Hepatic stellate cell (primary cell): ENCODE data around the gene PAXIP1.
"Not testable (repeated sequence)": the region's sequence is repeated elsewhere in the genome, so short reads cannot be mapped to it uniquely, and the experiment has no call there.

Source experiments
- DNase-seq: peaks from one replicate; pipeline ENCODE4 v3.0.0; 2011; ENCODE audit warnings: low spot score

The PAXIP1 gene, protein sequence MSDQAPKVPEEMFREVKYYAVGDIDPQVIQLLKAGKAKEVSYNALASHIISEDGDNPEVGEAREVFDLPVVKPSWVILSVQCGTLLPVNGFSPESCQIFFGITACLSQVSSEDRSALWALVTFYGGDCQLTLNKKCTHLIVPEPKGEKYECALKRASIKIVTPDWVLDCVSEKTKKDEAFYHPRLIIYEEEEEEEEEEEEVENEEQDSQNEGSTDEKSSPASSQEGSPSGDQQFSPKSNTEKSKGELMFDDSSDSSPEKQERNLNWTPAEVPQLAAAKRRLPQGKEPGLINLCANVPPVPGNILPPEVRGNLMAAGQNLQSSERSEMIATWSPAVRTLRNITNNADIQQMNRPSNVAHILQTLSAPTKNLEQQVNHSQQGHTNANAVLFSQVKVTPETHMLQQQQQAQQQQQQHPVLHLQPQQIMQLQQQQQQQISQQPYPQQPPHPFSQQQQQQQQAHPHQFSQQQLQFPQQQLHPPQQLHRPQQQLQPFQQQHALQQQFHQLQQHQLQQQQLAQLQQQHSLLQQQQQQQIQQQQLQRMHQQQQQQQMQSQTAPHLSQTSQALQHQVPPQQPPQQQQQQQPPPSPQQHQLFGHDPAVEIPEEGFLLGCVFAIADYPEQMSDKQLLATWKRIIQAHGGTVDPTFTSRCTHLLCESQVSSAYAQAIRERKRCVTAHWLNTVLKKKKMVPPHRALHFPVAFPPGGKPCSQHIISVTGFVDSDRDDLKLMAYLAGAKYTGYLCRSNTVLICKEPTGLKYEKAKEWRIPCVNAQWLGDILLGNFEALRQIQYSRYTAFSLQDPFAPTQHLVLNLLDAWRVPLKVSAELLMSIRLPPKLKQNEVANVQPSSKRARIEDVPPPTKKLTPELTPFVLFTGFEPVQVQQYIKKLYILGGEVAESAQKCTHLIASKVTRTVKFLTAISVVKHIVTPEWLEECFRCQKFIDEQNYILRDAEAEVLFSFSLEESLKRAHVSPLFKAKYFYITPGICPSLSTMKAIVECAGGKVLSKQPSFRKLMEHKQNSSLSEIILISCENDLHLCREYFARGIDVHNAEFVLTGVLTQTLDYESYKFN

DNA sequence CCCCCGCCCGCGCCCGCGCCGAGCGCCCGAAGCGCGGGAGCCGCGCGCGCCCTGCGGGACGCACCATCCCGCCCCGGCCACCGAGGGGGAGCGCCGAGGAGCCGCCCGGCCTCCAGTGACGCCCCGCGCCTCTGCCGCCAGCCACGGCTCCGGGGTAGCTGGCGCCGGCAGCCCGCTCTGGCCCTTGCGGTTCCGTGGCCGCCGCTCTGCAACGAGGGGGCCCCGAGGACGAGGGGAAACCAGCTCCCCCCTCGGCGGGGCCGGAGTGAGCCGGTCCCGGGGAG lies at the start of gene PAXIP1:
TSS of gene PAXIP1 (minus strand) at position 33 of the 284 bp plus-strand sequence. CDS start 195 bp downstream, outside the sequence.
- DNase-seq = peak; percentile 56

DNA sequence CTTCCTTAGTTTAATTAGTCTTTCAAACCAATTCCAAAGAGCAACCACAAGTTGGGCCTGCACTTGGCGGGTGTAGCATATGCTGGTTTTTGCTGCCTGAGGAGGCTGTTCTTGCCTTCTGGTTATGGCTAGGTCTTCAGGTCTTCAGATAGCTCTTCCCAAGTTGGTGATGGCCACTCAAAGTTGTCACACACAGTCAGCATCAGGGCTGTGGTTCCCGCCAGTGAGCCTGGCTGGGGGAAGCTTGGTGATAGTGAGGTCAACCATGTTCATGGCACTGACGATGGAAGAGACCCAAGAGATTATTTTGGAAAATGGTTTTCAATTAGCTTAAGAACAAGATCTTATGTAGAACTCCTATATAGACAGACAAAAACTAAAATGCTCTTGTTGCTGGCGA lies 48.4 kb upstream of the PAXIP1 start:
- DNase-seq = no peak

DNA sequence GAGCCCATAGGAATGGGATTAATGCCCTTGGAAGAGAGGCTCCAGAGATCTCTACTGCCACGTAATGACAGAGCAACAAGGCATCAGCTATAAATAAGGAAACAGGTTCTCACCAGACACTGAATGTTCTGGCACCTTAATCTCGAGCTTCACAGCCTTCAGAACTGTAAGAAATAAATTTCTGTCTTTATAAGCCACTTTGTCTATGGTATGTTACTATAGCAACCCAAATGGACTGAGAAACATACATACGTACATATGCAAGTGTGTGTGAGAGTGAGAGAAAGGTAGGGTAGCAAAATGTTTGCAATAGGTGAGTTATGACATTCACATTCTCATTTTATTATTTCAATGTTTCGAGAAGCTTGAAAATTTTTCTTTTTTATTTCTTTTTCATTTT lies 45.1 kb upstream of the PAXIP1 start:
- no peak for DNase-seq

DNA sequence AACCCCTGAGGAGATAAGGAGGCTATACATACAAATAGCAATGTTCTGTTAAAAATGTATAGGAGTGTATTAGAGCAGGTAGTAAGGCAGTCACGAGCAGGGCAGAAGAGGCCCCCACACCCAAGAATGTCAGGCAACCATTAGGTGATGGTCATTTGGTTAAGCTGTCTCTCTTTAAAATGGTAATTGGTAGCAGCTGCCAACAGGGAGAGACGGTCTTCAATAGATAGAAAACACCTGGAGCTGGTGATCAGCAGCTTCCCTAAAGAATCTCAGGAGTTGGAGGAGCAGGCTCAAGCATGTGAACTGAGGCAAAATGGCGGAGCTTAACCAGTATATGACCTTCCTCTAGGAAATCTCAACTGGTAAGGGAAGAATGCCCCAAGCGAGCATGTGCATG lies 40.8 kb upstream of the PAXIP1 start:
- DNase-seq = no peak

DNA sequence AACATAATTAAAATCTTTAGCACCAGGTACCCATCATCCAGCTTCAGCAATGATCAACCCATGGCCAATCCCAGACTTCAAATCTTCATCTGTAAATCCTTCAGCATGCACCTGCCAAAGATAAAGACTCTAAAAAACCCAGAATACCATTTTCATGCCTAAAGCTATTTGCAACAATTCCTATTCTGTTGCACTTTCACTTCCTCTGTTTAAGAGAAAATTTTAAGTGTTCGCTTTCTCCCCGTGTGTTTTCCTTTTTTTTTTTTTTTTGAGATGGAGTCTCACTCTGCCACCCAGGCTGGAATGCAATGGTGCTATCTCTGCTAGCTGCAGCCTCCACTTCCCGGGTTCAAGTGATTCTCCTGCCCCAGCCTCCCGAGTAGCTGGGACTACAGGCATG lies 35.4 kb upstream of the PAXIP1 start:
- no peak for DNase-seq

DNA sequence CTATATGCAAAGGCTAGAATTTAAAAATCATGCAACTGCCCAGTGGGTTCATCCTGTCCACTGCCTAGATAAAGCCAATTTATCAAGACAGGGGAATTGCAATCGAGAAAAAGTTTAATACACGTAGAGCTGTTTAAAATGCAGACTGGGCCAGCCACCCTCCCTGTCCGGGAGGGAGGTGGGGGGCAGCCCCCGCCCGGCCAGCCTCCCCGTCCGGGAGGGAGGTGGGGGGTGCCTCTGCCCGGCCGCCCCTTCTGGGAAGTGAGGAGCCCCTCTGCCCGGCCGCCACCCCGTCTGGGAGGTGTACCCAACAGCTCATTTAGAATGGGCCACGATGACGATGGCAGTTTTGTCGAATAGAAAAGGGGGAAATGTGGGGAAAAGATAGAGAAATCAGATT lies 31.6 kb upstream of the PAXIP1 start:
- not testable (repeated sequence) for DNase-seq

DNA sequence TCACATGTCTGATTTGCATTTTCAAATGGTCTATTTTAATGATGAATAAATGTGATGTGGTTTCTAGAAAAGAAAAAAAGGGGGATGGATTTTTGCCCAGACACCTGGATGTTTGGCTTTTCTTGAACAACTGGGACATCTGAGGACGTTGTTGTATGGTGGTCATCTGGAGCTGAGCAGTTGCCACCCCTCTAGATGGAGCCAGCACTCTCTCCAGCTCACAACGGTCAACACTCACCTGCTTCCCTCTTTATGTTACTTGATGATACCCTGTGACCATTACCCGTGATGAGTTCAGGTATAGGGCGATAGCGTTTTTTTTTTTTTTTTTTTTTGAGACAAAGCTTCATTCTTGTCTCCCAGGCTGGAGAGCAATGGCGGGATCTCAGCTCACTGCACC lies 30.1 kb upstream of the PAXIP1 start:
- no peak for DNase-seq

DNA sequence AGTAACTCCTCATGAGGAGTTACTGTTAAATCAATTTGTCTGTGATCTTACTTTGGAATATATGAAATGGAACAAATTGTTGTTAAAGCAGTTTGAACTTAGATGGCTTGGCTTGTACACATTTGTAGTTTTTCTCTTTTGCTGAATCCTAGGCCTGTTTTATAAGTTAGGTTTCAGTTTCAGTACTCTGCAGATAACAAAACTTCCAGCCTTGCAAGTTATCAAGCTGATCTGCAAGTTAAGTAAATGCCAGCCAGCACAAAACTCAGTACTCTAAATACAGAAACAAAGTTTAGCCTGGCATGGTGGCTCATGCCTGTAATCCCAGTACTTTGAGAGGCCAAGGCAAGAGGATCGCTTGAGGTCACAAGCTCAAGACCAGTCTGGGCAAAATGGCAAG lies 25.0 kb upstream of the PAXIP1 start:
- DNase-seq = no peak

DNA sequence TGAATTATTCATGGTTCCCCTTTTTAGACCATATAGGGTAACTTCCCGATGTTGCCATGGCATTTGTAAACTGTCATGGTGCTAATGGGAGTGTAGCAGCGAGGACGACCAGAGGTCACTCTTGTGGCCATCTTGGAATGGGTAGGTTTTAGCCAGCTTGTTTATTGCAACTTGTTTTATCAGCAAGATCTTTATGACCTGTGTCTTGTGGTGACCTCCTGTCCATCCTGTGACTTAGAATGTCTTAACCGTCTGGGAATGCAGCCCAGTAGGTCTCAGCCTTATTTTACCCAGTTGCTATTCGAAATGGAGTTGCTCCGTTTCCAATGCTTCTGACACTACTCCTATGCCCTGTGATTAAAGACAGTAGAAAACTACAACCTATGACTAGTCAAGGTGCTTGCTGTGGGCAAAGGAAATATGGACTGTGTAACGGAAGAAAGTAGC lies 18.8 kb upstream of the PAXIP1 start:
- DNase-seq = no peak

DNA sequence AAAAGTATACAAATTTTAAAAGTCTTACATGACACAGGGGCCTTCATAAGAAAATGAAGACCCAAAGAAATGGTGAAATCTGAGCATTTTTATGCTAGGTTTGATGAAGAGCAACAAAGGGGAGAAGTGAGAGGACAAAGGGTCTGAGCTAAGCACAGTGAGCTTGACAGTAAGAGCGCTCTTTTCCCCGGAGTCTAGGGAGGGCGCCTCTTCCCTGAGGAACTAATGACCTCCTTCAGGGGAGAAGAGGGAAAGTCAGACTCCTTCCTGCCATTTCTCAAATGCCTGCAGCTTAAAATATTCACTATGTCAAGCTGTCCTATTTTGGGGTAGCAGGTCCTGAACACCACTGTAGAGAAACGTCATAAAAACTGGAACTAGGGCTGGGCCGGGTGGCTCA lies 18.1 kb upstream of the PAXIP1 start:
- DNase-seq = no peak

DNA sequence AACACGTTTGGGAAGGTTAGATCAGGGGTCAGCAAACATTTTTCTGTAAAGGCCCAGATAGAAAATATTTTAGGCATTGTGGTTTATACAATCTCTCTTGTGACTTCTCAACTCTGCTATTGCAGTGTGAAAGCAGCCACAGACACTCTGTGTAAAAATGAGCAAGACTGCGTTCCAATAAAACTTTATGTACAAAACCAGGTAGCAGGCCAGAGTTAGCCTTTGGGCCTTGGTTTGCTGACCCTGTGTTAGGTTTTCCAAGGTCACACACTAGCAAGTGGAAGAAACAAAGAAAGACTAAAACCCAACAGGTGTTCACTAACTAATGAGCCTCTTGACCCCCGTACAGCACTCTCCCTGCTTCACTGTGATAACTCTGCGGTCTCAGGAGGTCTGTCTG lies 14.9 kb upstream of the PAXIP1 start:
- DNase-seq = no peak

DNA sequence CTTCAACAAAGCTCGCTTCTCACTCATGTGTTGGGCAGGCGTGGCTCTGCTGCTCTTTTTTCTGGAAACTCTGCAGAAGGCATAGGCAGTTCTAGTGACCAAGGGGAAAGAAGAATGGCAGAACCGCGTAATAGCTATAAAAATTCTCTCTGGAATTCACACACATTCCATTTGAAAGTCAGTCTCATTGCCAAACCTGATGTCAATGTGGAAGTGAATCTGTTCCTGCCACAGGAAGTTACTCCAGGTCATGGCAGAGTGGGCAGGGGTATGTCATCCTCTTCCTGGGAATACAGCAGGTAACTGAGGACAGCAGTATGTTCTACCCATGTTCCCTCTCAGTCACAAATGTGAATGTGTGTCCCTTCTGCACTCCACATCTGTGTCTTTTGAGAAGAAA lies 8.2 kb upstream of the PAXIP1 start:
- no peak for DNase-seq

DNA sequence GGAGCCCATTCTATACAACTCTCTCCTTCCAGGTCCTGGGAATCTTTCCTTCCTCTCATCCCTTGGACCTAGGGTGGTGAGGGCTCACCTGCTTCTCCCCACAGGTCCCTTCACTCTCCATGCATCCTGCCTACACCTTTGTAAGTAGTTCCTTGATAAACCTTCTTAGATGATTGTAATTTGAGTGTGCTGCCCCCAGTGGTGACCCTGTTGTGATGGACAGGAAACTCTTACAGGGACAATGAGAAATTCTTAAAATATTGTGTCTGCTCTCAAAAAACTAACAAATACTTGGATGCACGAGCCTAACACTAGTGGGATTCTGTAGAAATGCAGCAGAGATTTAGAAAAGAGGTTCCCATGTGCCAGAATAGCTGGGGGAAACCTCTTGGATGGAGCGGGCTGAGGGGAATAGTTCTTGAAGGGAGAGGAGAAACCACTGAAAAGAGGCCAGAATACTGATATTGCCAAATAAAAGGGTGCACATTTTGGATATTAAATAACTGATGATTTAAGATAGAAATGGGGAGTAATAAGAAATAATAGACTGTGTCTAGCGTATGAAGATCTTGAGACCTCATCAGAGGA lies 6.7 kb upstream of the PAXIP1 start:
- no peak for DNase-seq

DNA sequence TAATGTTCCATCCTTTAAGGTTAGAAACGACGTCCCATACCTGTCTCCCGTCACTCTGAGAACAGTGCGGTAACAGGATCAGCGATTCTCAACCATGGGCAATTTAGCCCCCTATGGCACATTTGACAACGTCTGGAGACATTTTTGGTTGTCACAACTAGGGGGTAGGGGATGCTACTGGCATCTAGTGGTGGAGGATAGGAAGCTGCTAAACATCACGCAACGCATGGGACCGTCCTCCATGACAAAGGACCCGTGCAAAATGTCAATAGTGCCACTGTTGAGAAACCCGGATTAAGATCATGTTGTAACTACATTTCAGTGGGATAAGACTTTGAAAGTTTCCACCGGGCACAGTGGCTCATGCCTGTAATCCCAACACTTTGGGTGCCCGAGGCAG lies 5.0 kb upstream of the PAXIP1 start:
- peak; percentile 23 for DNase-seq

DNA sequence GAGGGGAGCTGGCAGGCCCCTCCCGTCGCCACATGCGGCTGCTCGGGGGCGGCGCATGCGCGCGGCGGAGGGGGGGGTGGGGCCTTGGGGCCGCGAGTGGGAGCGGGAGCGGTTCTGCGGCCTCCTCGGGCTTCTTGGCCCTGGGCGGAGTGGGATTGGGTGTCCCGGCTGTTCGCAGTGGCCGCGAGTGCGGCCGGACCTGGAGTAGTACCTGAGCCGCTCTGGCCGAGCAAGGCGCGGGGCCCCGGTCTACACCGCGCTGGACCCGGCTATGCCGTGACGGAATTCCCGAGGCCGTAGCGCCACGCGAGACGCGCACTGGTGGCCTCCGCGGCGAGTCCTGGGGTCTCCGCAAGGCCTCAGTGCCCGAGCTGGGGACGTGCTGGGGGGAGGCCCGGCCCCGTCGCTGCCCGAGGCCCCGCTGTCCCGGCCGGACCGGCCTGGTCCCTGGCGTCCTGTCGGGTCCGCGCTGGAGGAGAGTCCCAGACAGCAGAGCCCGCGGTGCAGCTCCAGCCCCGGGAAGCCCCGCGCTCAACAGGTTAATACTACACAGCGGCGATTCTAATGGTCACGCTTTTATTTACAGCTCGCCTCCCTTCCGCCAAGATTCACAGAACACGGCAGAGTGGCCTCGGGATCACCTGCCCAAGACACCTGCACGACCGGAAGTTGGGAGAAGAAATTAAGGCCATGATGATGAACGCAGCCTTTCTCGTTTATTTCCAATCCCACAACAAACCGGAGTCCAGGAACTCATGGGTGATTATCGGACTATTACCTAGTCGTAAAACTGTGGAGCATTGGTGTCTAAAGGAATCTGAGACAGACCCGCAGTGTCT lies 671 bp upstream of the PAXIP1 start:
- DNase-seq = peak; percentile 98

DNA sequence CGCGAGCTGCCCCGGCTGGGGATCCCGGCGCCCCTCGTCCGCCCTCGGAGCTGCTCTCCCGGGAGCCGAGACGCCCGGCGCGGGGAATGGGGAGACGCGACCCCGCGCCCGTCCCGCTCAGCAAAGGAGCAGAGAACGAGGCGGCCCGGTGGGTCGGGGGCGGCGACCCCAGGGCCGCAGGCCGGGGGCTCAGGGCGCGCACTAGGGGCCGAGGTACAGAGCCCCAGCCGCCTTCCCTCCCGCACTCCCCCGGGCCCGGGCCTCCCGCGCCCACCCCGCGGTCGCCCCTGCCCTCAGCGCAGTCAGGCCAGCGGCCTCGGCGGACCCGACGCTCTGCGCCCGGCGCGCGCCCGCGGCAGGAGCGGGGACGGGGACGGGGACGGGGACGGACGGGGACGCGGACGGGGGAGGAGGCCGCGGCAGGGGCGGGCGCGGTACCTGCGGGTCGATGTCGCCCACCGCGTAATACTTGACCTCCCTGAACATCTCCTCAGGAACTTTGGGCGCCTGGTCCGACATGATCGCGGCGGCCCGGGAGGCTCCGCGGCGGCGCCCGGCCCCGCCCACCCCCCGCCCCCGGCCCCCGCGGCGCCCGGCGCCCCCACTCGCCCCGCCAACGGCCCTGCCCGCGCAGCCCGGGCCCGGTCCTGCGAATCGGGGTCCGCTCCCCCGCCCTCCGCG lies 373 bp downstream of the PAXIP1 start:
- peak; percentile 35 for DNase-seq

DNA sequence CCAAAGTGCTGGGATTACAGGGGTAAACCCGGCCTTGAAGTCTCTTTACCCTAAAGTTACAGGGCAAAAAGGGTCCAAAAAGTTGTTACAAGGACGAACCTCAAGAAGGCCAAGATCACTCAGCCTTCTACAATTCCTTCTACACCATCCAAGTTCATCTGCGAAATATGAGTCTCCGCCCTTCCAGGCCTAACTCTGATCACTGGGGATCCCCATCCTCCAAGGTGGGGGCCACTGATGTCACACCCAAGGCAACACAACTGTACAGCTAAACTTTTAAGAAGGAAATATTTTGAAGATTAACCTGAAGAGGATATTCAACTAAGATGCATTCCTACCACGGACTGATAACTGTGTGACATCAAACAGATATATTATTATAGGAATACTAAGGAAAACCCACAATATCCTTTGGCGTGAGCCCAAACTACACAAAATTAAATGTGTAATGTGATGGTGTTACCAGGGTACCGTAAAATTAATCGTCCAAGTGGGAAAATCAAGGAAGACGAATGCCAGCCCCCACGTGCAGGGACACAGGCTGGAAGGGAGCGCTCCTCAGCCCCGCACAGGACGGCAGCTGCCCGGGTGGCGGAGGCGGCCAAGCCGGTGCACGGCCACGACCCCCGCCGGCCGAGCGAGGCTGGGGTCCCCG lies 1.0 kb downstream of the PAXIP1 start:
- peak; percentile 10 for DNase-seq

DNA sequence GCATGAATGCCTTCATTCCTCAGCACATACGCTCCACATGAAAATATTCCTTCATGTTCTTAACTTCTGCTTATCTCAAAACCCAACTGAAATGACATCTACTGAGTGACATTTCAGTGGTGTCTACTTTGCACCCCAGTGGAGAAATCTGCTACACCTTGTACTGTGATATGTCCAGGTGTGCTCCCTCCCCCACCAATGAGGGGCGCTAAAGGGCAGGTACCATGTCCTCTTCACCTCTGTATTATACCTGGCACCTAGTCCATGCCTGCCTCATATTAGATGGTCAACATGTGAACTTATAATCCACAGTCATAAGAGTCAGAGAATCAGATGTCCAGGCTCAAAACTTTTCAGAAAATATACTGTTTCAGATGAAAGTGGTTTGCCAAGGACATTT lies 2.1 kb downstream of the PAXIP1 start:
- no peak for DNase-seq

DNA sequence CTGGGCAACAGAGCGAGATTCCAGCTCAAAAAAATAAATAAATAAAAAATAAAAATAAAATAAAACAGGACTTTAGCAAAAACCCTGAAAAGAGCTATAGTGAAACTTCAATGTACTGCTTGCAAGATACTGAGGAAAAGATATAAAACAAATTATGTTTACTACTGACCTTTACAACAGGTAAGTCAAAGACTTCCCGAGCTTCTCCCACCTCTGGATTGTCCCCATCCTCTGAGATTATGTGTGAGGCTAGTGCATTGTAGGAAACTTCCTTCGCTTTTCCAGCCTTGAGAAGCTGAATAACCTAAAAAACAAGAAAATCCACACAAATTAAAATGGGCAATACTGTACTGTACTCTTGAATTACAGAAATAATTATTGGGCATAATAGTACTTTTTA lies 4.4 kb downstream of the PAXIP1 start:
- no peak for DNase-seq

DNA sequence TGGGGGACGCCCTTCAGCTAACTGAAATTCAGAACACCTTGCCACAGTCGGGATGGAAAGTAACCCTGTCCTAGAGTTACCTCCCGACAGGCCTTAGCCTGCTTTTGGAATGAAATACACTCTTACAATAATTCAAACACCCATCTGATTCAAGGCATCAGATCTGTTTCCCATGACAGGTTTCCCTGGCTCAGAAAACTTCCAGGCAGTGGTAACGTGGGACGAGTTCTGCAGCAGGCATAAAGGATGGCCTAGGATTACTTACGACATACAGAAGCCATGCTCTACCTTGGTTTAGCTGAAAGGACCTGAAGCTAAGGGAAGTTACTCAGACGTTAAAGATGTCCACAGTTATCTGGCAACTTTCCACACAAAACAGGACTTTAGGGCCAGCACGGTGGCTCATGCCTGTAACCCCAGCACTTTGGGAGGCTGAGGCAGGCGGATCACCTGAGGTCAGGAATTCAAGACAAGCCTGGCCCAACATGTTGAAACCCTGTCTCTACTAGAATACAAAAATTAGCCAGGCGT lies 5.0 kb downstream of the PAXIP1 start:
- DNase-seq = no peak
